ENCODE results near the gene STX10.
"Not testable (repeated sequence)": the region's sequence is repeated elsewhere in the genome, so short reads cannot be mapped to it uniquely, and the experiment has no call there.

Gene STX10

GRCh38 chr19:13164343-13165161 is 14.4 kb upstream of the STX10 start:
- no peak for FAIRE-seq

DNA sequence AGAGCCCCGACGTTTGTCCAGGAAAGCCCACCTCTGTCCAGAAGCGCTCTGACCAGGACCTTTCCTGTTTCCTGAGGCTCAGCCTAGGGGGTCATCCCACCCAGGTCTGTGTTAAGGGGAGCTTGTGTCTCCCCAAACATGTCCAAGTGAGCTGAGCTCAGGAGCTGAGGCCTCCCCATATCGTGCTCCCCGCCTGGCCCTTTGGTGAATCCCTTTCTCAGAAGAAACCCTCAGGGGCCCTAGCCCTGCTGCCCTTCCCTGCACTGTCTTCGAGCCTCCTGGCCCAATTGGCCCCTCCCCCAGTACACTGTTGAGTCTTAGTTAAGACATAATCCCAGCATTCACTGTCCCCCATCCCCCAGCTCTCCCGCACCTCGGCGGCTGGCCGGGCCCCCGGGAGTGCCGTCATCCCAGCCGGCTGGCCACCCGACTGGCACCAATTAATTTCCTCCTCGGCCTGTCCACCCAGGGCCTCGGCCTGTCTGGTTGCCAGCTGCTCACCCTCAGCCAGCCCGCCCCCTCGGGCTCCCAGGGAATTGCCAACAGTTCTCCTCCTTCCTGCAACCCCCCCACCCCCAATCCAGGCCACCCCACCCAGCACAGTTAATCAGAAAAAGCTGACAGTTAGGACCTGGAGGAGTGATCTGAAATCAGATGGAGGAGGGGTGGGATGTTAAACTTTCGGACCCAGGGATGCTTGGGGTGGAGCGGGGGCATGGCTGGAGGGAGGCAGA is 13.6 kb upstream of the STX10 start:
- no peak for FAIRE-seq

DNA sequence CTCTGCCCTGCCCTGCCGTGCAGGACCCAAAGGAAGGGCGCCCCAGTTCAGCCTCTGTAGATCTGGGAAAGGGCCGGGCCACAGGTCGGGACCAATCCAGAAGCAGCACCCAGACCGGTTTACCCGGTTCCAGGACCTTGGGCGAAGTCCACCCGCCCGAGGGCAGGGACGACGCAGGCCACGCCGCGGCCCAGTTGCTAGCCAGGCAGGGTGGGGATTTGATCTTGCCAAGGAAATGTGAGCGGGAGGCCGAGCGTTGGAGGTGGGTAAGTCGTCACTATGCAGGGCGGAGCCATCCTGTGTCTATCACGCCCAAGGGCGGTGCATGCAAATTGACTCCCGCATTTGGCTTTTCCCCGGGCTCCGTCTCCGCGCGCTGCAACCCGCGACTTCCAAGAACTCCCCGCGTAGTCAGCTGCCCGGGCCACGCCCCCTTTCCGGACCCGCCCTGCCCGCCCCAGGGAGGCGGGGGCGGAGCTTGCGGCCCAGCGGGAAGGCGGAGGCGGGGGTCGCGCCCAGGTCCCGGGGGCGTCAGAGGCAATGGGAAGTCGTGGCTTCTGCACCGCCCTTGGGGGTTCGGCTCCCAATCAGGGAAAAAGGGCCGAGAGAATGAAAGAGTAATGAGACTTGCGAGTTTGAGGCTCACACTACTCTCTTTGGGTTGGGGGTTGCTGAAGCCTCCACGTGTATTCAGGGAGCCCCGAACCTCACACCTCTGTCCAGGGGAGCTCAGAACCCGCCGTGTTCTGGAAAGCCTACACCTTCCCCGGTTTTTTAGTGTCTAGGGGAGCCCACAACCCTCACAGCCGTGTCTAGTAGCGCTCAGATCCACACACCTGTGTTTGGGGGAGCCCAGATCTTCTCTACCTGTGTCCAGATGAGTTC is 12.8 kb upstream of the STX10 start:
- FAIRE-seq, result no peak

GRCh38 chr19:13160557-13160956 is 10.4 kb upstream of the STX10 start:
- no peak for FAIRE-seq

- no peak for FAIRE-seq
Measured at GRCh38 chr19:13159713-13160112, 9.5 kb upstream of the STX10 start.

- no peak for FAIRE-seq
Measured at GRCh38 chr19:13155472-13156359, 5.5 kb upstream of the STX10 start.

DNA sequence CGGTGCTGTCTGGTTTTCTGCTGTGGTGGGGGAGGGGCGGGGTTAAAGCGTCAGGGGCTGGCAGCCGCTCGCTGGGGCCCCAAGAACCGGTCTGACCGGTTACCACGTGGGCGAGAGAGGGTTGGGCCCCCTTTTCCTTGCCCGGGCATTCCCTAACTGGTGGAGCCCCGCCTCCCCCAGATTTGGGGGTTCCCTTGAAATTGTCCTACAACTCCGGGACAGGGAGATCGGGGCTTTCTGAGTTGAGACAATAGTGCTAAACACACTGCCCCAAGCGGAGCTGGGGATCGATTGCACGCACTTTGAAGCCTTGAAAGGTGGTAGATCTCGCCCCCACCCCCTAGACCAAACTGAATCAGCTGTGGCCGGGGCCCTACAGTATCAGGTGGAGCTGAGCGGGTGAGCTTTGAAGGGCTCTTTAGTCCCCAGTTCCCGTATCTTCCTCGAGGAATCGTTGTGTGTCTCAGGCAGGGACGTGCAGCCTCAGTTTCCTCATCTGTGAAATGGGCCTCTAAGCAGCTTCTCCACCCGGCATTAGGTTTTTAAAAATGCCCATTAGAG is 4.8 kb upstream of the STX10 start:
- no peak for FAIRE-seq

DNA sequence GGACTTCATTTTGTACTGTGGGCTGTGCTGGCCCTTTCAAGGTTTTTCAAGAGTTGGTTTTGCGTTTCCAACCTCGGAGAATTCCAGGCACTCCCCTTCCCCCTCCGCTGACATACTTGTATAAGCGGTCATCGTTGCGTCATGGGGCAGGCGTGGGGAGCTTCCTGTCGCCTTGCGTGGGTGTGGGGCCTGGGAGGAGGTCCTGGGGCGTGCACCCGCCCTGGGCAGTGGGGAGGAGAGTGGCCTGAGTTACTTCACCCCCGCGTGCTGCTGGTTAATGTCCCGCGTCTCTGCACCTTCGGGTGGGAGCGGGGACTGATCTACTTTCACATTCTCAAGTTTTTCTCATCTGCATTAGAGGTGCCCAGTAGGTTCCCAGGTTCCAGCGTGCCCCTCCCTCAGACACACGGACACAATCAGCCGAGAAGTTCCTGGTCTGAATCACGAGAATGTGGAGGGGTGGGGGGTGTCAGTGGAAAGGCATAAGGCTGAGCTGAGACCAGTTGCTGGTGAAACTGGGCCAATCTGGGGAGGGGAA is 4.1 kb upstream of the STX10 start:
- FAIRE-seq, result no peak

GRCh38 chr19:13153569-13154240 is 3.5 kb upstream of the STX10 start:
- no peak for FAIRE-seq

GRCh38 chr19:13152974-13153568 is 2.9 kb upstream of the STX10 start:
- no peak for FAIRE-seq

- no peak for FAIRE-seq
Measured at GRCh38 chr19:13152356-13152973, 2.3 kb upstream of the STX10 start.

DNA sequence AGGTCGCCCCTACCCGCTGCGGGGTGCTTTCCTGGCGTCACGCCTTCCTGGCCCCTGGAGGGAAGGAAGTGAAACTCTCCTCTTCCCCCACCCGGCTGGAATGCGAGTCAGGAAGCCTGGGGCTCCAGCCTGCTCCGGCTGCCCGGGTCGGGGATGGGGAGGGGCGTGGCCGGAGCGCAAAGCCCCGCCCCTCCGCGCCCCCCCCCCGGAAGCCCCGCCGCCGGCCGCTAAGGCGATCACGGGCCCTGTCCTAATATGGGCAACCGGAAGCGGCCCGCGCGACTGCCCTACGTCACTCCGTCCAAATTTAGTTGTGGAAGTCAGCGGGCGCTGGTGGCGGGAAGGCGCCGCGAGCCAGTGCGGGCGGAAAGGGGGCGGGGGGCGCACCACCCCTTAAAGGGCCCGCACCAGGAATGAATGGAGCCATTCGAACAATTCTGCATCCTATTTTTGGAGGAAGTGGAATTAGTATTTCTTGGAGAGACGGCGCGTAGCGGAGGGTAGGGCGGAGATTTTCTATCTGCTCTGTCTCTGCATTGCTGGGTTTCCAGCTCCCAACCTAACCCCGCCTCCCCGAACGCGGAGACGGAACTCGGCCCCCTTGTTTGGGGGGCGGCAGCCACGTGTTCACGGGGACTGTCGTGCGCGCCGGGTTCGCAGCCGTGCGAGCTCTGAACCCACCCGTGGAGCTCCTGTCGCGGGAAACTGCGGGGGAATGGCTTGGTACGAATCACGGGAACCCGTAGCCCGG is 1.6 kb upstream of the STX10 start:
- no peak for FAIRE-seq

GRCh38 chr19:13150931-13151604 is 893 bp upstream of the STX10 start:
- no peak for FAIRE-seq

GRCh38 chr19:13149628-13150186 is 468 bp downstream of the STX10 start:
- FAIRE-seq, result no peak

DNA sequence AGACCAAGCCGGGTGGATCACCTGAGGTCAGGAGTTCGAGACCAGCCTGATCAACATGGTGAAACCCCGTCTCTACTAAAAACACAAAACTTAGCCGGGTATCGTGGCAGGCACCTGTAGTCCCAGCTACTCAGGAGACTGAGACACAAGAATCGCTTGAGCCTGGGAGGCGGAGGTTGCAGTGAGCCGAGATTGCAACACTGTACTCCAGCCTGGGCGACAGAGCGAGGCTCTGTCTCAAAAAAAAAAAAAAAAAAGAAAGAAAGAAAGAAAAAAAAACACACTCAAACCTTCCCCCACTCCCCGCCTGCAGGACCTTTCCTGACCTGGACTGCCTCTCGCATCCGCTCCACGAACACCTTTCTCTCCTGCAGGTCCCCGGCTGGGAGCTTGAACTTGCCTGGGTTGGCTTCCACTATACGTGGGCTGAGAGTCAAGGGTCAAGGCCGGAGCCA is 975 bp downstream of the STX10 start:
- FAIRE-seq, result not testable (repeated sequence)

DNA sequence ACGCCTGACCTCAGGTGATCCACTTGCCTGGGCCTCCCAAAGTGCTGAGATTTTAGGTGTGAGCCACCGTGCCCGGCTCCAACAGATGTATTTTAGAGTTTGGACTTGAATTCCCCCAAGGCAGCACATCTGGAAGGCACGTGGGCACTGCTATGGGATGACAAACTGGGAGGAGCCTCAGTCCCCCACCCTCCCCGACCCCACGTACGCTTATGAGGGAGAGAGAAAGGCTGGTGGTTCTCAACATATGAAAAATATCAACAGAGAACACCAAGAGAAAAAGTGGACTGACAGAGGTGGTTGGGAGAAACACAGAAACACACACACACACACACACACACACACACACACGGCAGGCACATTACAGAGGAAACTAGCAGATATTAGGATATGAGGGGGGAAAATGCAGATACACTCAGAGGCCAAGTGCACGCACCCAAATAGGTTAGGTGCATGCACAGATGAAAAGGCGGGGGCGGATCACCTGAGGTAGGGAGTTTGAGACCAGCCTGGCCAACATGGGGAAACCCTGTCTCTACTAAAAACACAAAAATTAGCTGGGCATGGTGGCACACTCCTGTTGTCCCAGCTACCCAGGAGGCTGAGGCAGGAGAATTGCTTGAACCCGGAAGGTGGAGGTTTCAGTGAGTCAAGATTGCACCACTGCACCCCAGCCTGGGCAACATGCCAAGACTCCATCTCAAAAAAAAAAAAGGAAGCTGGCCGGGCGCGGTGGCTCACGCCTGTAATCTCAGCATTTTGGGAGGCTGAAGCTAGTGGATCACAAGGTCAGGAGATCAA is 3.2 kb downstream of the STX10 start:
- no peak for FAIRE-seq

DNA sequence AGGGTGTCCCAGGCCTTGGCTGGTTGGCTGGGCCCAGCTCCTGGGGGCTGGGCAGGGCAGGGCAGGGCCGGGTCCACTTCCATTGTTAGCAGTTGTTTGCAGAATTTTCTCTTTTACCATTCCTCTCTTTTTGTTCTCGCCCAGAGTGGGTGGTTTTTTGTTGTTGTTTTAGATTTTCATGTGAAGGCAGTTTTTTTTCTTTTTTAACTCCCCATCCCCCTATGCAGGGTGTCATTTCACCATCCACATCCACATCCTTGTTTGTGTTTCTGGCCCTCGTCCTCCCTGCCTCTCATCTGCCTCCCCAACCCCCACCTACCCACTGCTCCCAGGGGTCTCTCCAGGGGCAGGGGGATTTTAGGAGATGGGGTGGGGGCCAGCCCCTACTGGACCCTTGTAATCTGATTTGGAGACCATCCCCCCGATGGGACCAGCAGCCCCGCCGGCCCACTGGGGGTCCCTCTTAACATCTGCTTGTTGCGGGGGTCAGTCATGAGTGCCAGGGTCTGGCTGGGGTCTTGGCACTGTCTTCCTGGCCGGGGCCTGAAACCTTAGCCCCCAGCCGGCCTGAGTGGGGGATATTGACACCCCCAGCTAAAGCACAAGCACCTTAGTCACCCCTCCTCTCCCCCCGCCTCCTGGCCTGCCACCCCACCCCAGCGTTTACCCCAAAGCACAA is 10.4 kb downstream of the STX10 start:
- no peak for FAIRE-seq
